ENCODE measurements around the gene HMGB1. TPM values are rescaled to one million over a fixed set of nuclear protein-coding genes. Genes with fewer than 3 reads are reported as not detected.

The HMGB1 gene
- total RNA-seq, 2 donors from 2014 or later: 264 to 274 TPM

GRCh38 chr13:30473675-30474074, 7.9 kb upstream of the HMGB1 start:
- H3K36me3 ChIP-seq: no peaks in the 10 kb centered on the region
- no peak for TF ChIP-seq POLR2A (IDR thresholded peaks at IDR 0.05)
- TF ChIP-seq, protein P1, sequence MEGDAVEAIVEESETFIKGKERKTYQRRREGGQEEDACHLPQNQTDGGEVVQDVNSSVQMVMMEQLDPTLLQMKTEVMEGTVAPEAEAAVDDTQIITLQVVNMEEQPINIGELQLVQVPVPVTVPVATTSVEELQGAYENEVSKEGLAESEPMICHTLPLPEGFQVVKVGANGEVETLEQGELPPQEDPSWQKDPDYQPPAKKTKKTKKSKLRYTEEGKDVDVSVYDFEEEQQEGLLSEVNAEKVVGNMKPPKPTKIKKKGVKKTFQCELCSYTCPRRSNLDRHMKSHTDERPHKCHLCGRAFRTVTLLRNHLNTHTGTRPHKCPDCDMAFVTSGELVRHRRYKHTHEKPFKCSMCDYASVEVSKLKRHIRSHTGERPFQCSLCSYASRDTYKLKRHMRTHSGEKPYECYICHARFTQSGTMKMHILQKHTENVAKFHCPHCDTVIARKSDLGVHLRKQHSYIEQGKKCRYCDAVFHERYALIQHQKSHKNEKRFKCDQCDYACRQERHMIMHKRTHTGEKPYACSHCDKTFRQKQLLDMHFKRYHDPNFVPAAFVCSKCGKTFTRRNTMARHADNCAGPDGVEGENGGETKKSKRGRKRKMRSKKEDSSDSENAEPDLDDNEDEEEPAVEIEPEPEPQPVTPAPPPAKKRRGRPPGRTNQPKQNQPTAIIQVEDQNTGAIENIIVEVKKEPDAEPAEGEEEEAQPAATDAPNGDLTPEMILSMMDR (IDR thresholded peaks at IDR 0.05): no peak
- H3K4me1 ChIP-seq (replicated peaks): peaks cover 4% of the 10 kb centered on the region
- WGBS: 94% methylated on average over 1 of the region's 1 CpG
- H3K9me3 ChIP-seq: no peaks in the 10 kb centered on the region
- intact Hi-C loops (cut with DNase I): no loop called here
- no peaks in the 10 kb centered on the region for H3K27me3 ChIP-seq (replicated peaks; ENCODE audit: insufficient read depth)
- no peak overlapping the region for H3K4me3 ChIP-seq
- no peak for DNase-seq (ENCODE audit: low spot score)
- H3K27ac ChIP-seq: no peak overlapping the region

DNA sequence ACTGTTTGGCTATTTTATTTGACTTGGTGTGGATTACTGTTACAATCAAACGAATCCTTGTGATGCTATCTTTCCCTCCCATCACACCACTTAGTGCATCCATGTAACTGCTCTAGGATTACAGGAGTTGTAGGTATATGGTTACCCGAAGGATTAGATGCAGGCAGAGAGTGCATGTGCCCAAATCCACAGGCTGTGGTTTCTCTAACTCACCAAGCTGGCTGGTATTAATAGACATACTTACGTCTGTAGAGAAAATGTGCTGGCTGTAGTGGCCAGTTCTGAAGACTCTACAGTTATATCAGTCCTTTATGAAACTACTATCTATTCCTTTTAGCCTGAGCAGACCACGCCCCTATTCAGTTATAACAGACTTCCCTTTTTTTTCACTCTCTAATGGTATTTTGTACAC, 1.1 kb upstream of the HMGB1 start:
- 51% methylated on average over 4 of the region's 4 CpGs for WGBS
- TF ChIP-seq POLR2AphosphoS5 (IDR thresholded peaks at IDR 0.05) (no peak), POLR2A (IDR thresholded peaks at IDR 0.05) (no peak)
- TF ChIP-seq, protein P1 (IDR thresholded peaks at IDR 0.05): no peak

GRCh38 chr13:30466358-30466714, 600 bp upstream of the HMGB1 start:
- DNase-seq (ENCODE audit: low spot score): no peak
- Histone ChIP-seq H3K4me3 (no peak overlapping the region), H3K27me3 (replicated peaks; ENCODE audit: insufficient read depth) (no peaks in the 10 kb centered on the region), H3K36me3 (no peaks in the 10 kb centered on the region), H3K4me1 (replicated peaks) (peaks cover 3% of the 10 kb centered on the region), H3K9me3 (no peaks in the 10 kb centered on the region), H3K27ac (no peak overlapping the region)
- intact Hi-C loops (cut with DNase I): loop anchor here (5.0 to 10.0 kb wide), 5 partner anchors 72 to 612 kb away; partner anchors contain the start of gene UBL3
- TF ChIP-seq POLR2AphosphoS5 (IDR thresholded peaks at IDR 0.05) (no peak), POLR2A (IDR thresholded peaks at IDR 0.05) (no peak)
- 9% methylated on average over 11 of the region's 11 CpGs for WGBS

More for the DNA sequence above, 1.1 kb upstream of the HMGB1 start:
- Histone ChIP-seq H3K36me3 (no peaks in the 10 kb centered on the region), H3K4me1 (replicated peaks) (peaks cover 2% of the 10 kb centered on the region), H3K4me3 (no peak overlapping the region), H3K27ac (no peak overlapping the region), H3K27me3 (replicated peaks; ENCODE audit: insufficient read depth) (no peaks in the 10 kb centered on the region), H3K9me3 (no peaks in the 10 kb centered on the region)
- intact Hi-C loops (cut with DNase I): loop anchor here (5.0 to 10.0 kb wide), 5 partner anchors 72 to 612 kb away; partner anchors contain the start of gene UBL3
- DNase-seq (ENCODE audit: low spot score): no peak

- intact Hi-C loops (cut with DNase I): loop anchor here (2.0 to 10.0 kb wide), 7 partner anchors 44 to 610 kb away; partner anchors contain the start of genes UBL3 and USPL1
- 0% methylated on average over 39 of the region's 41 CpGs for WGBS
- TF ChIP-seq POLR2AphosphoS5 (IDR thresholded peaks at IDR 0.05) (no peak), POLR2A (IDR thresholded peaks at IDR 0.05) (no peak)
- TF ChIP-seq, protein P1 (IDR thresholded peaks at IDR 0.05): no peak
- no peak for DNase-seq (ENCODE audit: low spot score)
- peak overlapping the region; percentile 99 for H3K27ac ChIP-seq
- peak overlapping the region; percentile 91 to 98 for H3K4me3 ChIP-seq
- H3K9me3 ChIP-seq: no peaks in the 10 kb centered on the region
- peaks cover 3% of the 10 kb centered on the region for H3K4me1 ChIP-seq (replicated peaks)
- H3K27me3 ChIP-seq (replicated peaks; ENCODE audit: insufficient read depth): no peaks in the 10 kb centered on the region
- no peaks in the 10 kb centered on the region for H3K36me3 ChIP-seq
Measured at GRCh38 chr13:30465343-30465592, 468 bp downstream of the HMGB1 start.

- peaks cover 3% of the 10 kb centered on the region for H3K4me1 ChIP-seq (replicated peaks)
- peak overlapping the region; percentile 92 to 97 for H3K27ac ChIP-seq
- H3K36me3 ChIP-seq: no peaks in the 10 kb centered on the region
- peak overlapping the region; percentile 46 to 62 for H3K4me3 ChIP-seq
- peak; percentile 77 for DNase-seq (ENCODE audit: low spot score)
- H3K9me3 ChIP-seq: no peaks in the 10 kb centered on the region
- TF ChIP-seq, protein P1 (IDR thresholded peaks at IDR 0.05): peak in 1 of 4 experiments; percentile 20
- no peak for TF ChIP-seq POLR2AphosphoS5 (IDR thresholded peaks at IDR 0.05)
- WGBS: under 1% methylated on average over 67 of the region's 136 CpGs
- no peaks in the 10 kb centered on the region for H3K27me3 ChIP-seq (replicated peaks; ENCODE audit: insufficient read depth)
- intact Hi-C loops (cut with DNase I): loop anchor here (2.0 to 10.0 kb wide), 9 partner anchors 44 to 610 kb away; partner anchors contain the start of genes KATNAL1, UBL3 and USPL1
Measured at GRCh38 chr13:30464496-30465342, 1.0 kb downstream of the HMGB1 start.
